Suprapubic skin (tissue), 4 donors: ENCODE data around the gene NFKBIA. TPM values are rescaled to one million over a fixed set of nuclear protein-coding genes. Genes with fewer than 3 reads are reported as not detected.
"Not testable (repeated sequence)": the region's sequence is repeated elsewhere in the genome, so short reads cannot be mapped to it uniquely, and the experiment has no call there.

Experiments used
- DNase-seq, 2 donors: peaks; one replicate each; pipeline ENCODE4 v3.0.0-alpha.2; 2019; ENCODE audit warnings: low spot score in 2 of 2
- H3K27ac ChIP-seq: fragments of 200-600 bp; sonication (generic); one replicate; pipeline ENCODE4 v1.5.1; 2019
- H3K27me3 ChIP-seq: fragments of 200-600 bp; sonication (generic); one replicate; pipeline ENCODE4 v1.5.1; 2019
- H3K36me3 ChIP-seq: fragments of 200-600 bp; sonication (generic); one replicate; pipeline ENCODE4 v1.5.1; 2019
- H3K4me1 ChIP-seq: fragments of 200-600 bp; sonication (generic); one replicate; pipeline ENCODE4 v1.5.1; 2019
- H3K4me3 ChIP-seq: fragments of 200-600 bp; sonication (generic); one replicate; pipeline ENCODE4 v1.5.1; 2019; ENCODE audit warnings: mild to moderate bottlenecking
- H3K9me3 ChIP-seq: fragments of 200-600 bp; sonication (generic); one replicate; pipeline ENCODE4 v1.5.1; 2019
- CTCF ChIP-seq, 2 donors: fragments of 200-600 bp in 1 of 2; fragments of 450-650 bp in 1 of 2; sonication (generic) in 1 of 2; IDR thresholded peaks; one replicate each; pipeline ENCODE4 v1.5.1; 2016 to 2019; ENCODE audit warnings: antibody characterized with exemption in 2 of 2, mild to moderate bottlenecking in 1 of 2, moderate library complexity in 1 of 2
- EP300 ChIP-seq: sonication (generic); formaldehyde crosslinking; IDR thresholded peaks from one replicate; pipeline ENCODE4 v1.6.1; 2017; ENCODE audit warnings: antibody characterized with exemption
- POLR2A ChIP-seq, 2 donors: fragments of 450-650 bp; IDR thresholded peaks; one replicate each; pipeline ENCODE4 v1.6.1; 2017; ENCODE audit warnings: antibody characterized with exemption in 2 of 2, mild to moderate bottlenecking in 2 of 2, moderate library complexity in 2 of 2
- POLR2AphosphoS5 ChIP-seq, 3 donors: sonication (generic); formaldehyde crosslinking; IDR thresholded peaks; one replicate each; pipeline ENCODE4 v1.6.1; 2017; ENCODE audit warnings: antibody characterized with exemption in 3 of 3
- WGBS: methylation state at CpG from one replicate; pipeline ENCODE4 v1.1.5; 2018; 5-methylcytosine and 5-hydroxymethylcytosine counted together
- total RNA-seq, 4 donors: library from RNA; depleted of rRNA; stranded (reverse); fragments of >200 nt; gene quantifications; one replicate each; pipeline ENCODE4 v1.1.0, GENCODE V29; 2016

The NFKBIA gene
- total RNA-seq, 4 donors from 2014 or later, result 510 to 768 (median 735) TPM

- H3K4me1 ChIP-seq, result no peaks in the 10 kb centered on the region
- H3K27me3 ChIP-seq, result no peaks in the 10 kb centered on the region
- WGBS, result 67% methylated on average over 8 of the region's 8 CpGs
- TF ChIP-seq CTCF (IDR thresholded peaks at IDR 0.05), result peak in 1 of 2 donors; percentile 19
- no peak for TF ChIP-seq EP300
- H3K4me3 ChIP-seq, result no peak overlapping the region
- no peak overlapping the region for H3K27ac ChIP-seq
- no peaks in the 10 kb centered on the region for H3K36me3 ChIP-seq
- no peak for DNase-seq
- no peaks in the 10 kb centered on the region for H3K9me3 ChIP-seq
These were observed 34.6 kb upstream of the NFKBIA start for GRCh38 chr14:35438910-35439713.

- H3K4me1 ChIP-seq, H3K9me3 ChIP-seq, H3K27ac ChIP-seq, H3K4me3 ChIP-seq, DNase-seq, H3K36me3 ChIP-seq, H3K27me3 ChIP-seq: not testable (repeated sequence)
- 93% methylated on average over 9 of the region's 9 CpGs for WGBS
These were observed 33.9 kb upstream of the NFKBIA start for GRCh38 chr14:35438492-35438891.

GRCh38 chr14:35435177-35435576 lies 30.6 kb upstream of the NFKBIA start:
- H3K4me1 ChIP-seq, result no peaks in the 10 kb centered on the region
- no peak overlapping the region for H3K4me3 ChIP-seq
- TF ChIP-seq POLR2AphosphoS5 (IDR thresholded peaks at IDR 0.05), result no peak
- no peak for TF ChIP-seq CTCF (IDR thresholded peaks at IDR 0.05)
- no peak for TF ChIP-seq EP300
- no peak for TF ChIP-seq POLR2A (IDR thresholded peaks at IDR 0.05)
- no peaks in the 10 kb centered on the region for H3K36me3 ChIP-seq
- H3K9me3 ChIP-seq, result no peaks in the 10 kb centered on the region
- H3K27ac ChIP-seq, result no peak overlapping the region
- no peaks in the 10 kb centered on the region for H3K27me3 ChIP-seq
- no peak for DNase-seq

GRCh38 chr14:35433826-35434225 lies 29.3 kb upstream of the NFKBIA start:
- H3K27ac ChIP-seq, result no peak overlapping the region
- no peaks in the 10 kb centered on the region for H3K4me1 ChIP-seq
- no peak for TF ChIP-seq POLR2A (IDR thresholded peaks at IDR 0.05)
- no peak for TF ChIP-seq EP300
- TF ChIP-seq POLR2AphosphoS5 (IDR thresholded peaks at IDR 0.05), result no peak
- H3K27me3 ChIP-seq, result no peaks in the 10 kb centered on the region
- no peaks in the 10 kb centered on the region for H3K36me3 ChIP-seq
- no peak overlapping the region for H3K4me3 ChIP-seq
- no peaks in the 10 kb centered on the region for H3K9me3 ChIP-seq
- no peak for DNase-seq
- 85% methylated on average over 1 of the region's 1 CpG for WGBS

GRCh38 chr14:35430459-35431199 lies 26.1 kb upstream of the NFKBIA start:
- no peak for DNase-seq
- H3K4me1 ChIP-seq, result no peaks in the 10 kb centered on the region
- H3K36me3 ChIP-seq, result no peaks in the 10 kb centered on the region
- H3K27ac ChIP-seq, result no peak overlapping the region
- no peaks in the 10 kb centered on the region for H3K27me3 ChIP-seq
- H3K4me3 ChIP-seq, result no peak overlapping the region
- H3K9me3 ChIP-seq, result no peaks in the 10 kb centered on the region
- TF ChIP-seq CTCF (IDR thresholded peaks at IDR 0.05) (no peak), POLR2AphosphoS5 (IDR thresholded peaks at IDR 0.05) (no peak), EP300 (no peak), POLR2A (IDR thresholded peaks at IDR 0.05) (no peak)
- 86% methylated on average over 13 of the region's 13 CpGs for WGBS

GRCh38 chr14:35429951-35430350 lies 25.4 kb upstream of the NFKBIA start:
- no peak overlapping the region for H3K27ac ChIP-seq
- DNase-seq, result no peak
- H3K4me1 ChIP-seq, result no peaks in the 10 kb centered on the region
- H3K4me3 ChIP-seq, result no peak overlapping the region
- H3K27me3 ChIP-seq, result no peaks in the 10 kb centered on the region
- no peaks in the 10 kb centered on the region for H3K9me3 ChIP-seq
- no peaks in the 10 kb centered on the region for H3K36me3 ChIP-seq
- TF ChIP-seq POLR2A (IDR thresholded peaks at IDR 0.05) (no peak), EP300 (no peak), CTCF (IDR thresholded peaks at IDR 0.05) (no peak), POLR2AphosphoS5 (IDR thresholded peaks at IDR 0.05) (no peak)
- WGBS, result 57% methylated on average over 4 of the region's 4 CpGs
